GM12891 (cell line): ENCODE measurements around the gene ARF4.
"Not testable (repeated sequence)": the region's sequence is repeated elsewhere in the genome, so short reads cannot be mapped to it uniquely, and the experiment has no call there.

ENCODE experiments used
- DNase-seq: peaks from one replicate; pipeline ENCODE4 v3.0.0; 2011; ENCODE audit warnings: low spot score; ENCODE audit not compliant: insufficient read length
- FAIRE-seq: peaks from 2 replicates; lab custom pipeline; 2011; peaks lifted over from hg19 to GRCh38; lab: Jason Lieb, UNC
- PAX5 ChIP-seq: IDR thresholded peaks from 2 replicates; pipeline ENCODE4 v1.6.1; 2011; ENCODE audit warnings: low read length, moderate library complexity, mild to moderate bottlenecking; ENCODE audit not compliant: insufficient read depth, severe bottlenecking
- POLR2A ChIP-seq: IDR thresholded peaks from 2 replicates; pipeline ENCODE4 v1.6.1; 2011; ENCODE audit warnings: low read depth, low read length, control low read depth
- POLR2AphosphoS5 ChIP-seq: IDR thresholded peaks from 2 replicates; pipeline ENCODE4 v1.6.1; 2011; ENCODE audit warnings: low read depth, low read length, control low read depth
- POU2F2 ChIP-seq: IDR thresholded peaks from 2 replicates; pipeline ENCODE4 v1.6.1; 2011; ENCODE audit warnings: low read depth, mild to moderate bottlenecking, control low read depth, low read length, moderate library complexity
- SPI1 ChIP-seq: IDR thresholded peaks from 2 replicates; pipeline ENCODE4 v1.6.1; 2011; ENCODE audit warnings: low read depth, low read length, control low read depth
- TAF1 ChIP-seq: IDR thresholded peaks from 2 replicates; pipeline ENCODE4 v1.6.1; 2011; ENCODE audit warnings: low read depth, low read length, control low read depth

The ARF4 gene

GRCh38 chr3:57616233-57616632, 19.1 kb upstream of the ARF4 start:
- DNase-seq (no peak), FAIRE-seq (no peak)
- no peak for TF ChIP-seq POLR2A
- no peak for TF ChIP-seq TAF1
- TF ChIP-seq POU2F2 = no peak
- TF ChIP-seq POLR2AphosphoS5 = no peak
- TF ChIP-seq SPI1 = no peak
- TF ChIP-seq PAX5 = no peak

DNA sequence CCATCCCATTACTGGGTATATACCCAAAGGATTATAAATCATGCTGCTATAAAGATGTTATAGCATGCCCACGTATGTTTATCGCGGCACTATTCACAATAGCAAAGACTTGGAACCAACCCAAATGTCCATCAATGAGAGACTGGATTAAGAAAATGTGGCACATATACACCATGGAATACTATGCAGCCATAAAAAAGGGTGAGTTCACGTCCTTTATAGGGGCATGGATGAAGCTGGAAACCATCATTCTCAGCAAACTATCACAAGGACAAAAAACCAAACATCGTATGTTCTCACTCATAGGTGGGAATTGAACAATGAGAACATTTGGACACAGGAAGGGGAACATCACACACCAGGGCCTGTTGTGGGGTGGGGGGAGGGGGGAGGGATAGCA, 14.7 kb upstream of the ARF4 start:
- FAIRE-seq = not testable (repeated sequence)

GRCh38 chr3:57605683-57606082, 8.5 kb upstream of the ARF4 start:
- TF ChIP-seq PAX5 (no peak), SPI1 (no peak), POLR2A (no peak), POLR2AphosphoS5 (no peak), POU2F2 (no peak), TAF1 (no peak)
- no peak for FAIRE-seq
- DNase-seq = no peak

More for the DNA sequence above, 14.7 kb upstream of the ARF4 start:
- DNase-seq = not testable (repeated sequence)

GRCh38 chr3:57604971-57605370, 7.8 kb upstream of the ARF4 start:
- no peak for DNase-seq
- FAIRE-seq = no peak
- TF ChIP-seq POLR2AphosphoS5 (no peak), PAX5 (no peak), POU2F2 (no peak), SPI1 (no peak), POLR2A (no peak), TAF1 (no peak)

DNA sequence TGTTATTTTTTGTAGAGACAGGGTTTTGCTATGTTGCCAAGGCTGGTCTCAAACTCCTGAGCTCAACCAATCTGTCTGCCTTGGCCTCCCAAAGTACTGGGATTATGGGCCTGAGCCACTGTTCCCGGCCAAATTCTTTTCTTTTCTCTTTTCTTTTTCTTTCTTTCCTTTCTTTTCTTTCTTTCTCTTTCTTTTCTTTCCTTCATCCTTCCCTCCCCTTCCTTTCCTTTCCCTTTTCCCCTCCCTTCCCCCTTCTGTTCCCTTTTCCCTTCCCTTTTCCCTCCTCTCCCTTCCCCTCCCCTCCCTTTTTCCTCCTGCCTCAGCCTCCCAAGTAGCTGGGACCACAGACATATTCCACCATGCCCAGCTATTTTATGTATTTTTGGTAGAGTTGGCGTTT, 3.1 kb upstream of the ARF4 start:
- DNase-seq (no peak), FAIRE-seq (no peak)
- TF ChIP-seq PAX5 (no peak), SPI1 (no peak), POU2F2 (no peak), TAF1 (no peak), POLR2A (no peak), POLR2AphosphoS5 (no peak)

DNA sequence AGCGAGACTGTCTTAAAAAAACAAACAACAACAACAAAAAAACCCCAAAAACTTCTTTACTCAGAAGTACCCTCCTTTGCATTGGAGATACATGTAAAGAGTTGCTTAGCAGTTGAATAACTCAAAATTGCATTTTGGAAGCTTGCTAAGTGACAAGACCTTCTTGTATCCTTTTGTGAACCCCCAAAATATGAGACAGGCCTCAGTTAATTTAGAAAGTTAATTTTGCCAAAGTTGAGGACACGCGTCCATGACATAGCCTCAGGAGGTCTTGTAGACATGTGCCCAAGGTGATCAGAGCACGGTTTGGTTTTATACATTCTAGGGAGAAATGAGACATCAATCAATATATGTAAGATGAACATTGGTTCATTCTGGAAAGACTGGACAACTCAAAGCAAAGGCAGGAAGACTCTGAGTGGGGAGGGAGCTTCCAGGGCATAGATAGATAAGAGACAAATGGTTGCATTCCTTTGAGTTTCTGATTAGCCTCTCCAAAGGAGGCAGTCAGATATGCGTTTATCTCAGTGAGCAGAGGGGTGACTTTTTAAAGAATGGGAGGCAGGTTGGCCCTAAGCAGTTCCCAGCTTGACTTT, 1.7 kb upstream of the ARF4 start:
- FAIRE-seq = no peak
- TF ChIP-seq POU2F2 (no peak), POLR2AphosphoS5 (no peak), POLR2A (no peak), TAF1 (no peak), PAX5 (no peak), SPI1 (no peak)
- DNase-seq = no peak

- no peak for TF ChIP-seq POLR2A
- peak; percentile 41; the same call in 1 of the 2 replicates for TF ChIP-seq POU2F2
- FAIRE-seq = peak; percentile 51
- DNase-seq = peak; percentile 24
Measured at GRCh38 chr3:57596495-57597126, 533 bp downstream of the ARF4 start.

- no peak for FAIRE-seq
- DNase-seq = no peak
- TF ChIP-seq POLR2A (no peak), PAX5 (no peak), POU2F2 (no peak), POLR2AphosphoS5 (no peak), TAF1 (no peak), SPI1 (no peak)
Measured at GRCh38 chr3:57594576-57594975, 2.6 kb downstream of the ARF4 start.

GRCh38 chr3:57594144-57594543, 3.0 kb downstream of the ARF4 start:
- DNase-seq = no peak
- no peak for FAIRE-seq
- TF ChIP-seq POLR2A = no peak
- TF ChIP-seq POU2F2 = no peak
- TF ChIP-seq PAX5 = no peak
- TF ChIP-seq POLR2AphosphoS5 = no peak
- TF ChIP-seq TAF1 = no peak
- TF ChIP-seq SPI1 = no peak

GRCh38 chr3:57592306-57592705, 4.8 kb downstream of the ARF4 start:
- FAIRE-seq = no peak
- TF ChIP-seq POU2F2 (no peak), POLR2A (0 out of 2 replicates have a peak, but pooled peaks have one; percentile 9)

More at GRCh38 chr3:57592306-57592705, 4.8 kb downstream of the ARF4 start:
- no peak for DNase-seq
